HT-29 (cell line): Measurements from ENCODE around the gene ZNF154. TPM values are rescaled to one million over a fixed set of nuclear protein-coding genes. Genes with fewer than 3 reads are reported as not detected.

ENCODE experiments used
- DNase-seq: peaks from one replicate; pipeline ENCODE4 v3.0.0-alpha.2; 2015; ENCODE audit warnings: low spot score
- total RNA-seq: library from RNA; depleted of rRNA; stranded (reverse); fragments of >200 nt; shearing (Covaris generic); gene quantifications from 2 replicates; pipeline ENCODE4 v1.2.3, GENCODE V29; 2014; rRNA removed

The ZNF154 gene
- total RNA-seq, 1 experiment from 2014 or later: not detected

DNA sequence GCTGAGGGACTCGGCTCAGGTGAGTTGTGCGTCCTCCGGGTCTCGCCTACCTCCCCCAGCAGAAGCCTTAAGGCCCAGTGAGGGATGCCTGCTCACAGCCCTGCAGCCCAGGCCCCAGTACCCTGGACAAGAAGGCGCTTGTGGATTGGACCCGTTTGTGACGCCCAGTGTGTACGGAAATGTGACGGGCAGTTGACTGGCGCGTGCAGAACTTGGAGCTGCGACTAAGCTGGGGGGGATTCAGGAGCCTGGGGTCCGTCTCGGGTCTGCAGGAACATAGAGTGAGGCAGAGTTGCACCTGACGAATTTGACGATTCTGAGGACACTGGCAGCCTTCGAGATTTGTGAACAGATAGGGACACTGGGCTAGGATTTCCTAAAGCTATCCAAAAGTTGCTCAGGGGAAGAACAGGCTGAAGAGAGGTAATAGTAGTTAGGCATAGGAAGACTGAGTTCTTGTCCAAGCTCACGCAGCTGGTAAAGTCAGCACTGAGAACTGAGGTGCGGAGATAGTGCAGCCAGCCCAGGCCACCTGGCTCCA, 26.7 kb downstream of the ZNF154 start:
- DNase-seq: no peak

DNA sequence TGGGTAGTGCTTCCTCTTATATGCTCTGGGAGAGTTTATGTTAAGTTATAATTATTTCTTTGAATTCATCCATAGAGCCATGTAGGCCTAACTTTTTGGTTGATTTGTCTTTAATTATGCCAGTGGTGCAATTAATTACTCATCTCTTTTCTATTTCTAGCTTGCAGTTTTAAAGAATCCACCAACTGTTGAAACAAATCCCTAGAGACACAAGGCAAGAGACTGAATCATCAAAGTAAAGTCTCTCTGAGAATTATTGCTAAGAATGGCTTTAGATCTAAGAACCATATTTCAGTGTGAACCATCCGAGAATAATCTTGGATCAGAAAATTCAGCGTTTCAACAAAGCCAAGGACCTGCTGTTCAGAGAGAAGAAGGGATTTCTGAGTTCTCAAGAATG, 33.1 kb downstream of the ZNF154 start:
- no peak for DNase-seq

DNA sequence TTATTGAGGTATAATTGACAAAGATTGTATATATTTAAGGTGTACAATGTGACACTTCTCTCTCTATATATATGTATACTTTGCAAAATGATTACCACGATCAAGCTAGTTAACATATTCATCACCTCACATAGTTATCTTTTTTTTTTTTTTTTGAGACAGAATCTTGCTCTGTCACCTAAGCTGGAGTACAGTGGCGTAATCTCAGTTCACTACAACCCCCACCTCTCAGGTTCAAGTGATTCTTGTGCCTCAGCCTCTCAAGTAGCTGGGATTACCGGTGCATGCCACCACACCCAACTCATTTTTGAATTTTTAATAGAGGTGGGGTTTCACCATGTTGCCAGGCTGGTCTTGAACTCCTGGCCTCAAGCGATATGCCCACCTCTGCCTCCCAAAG, 36.5 kb downstream of the ZNF154 start:
- no peak for DNase-seq

DNA sequence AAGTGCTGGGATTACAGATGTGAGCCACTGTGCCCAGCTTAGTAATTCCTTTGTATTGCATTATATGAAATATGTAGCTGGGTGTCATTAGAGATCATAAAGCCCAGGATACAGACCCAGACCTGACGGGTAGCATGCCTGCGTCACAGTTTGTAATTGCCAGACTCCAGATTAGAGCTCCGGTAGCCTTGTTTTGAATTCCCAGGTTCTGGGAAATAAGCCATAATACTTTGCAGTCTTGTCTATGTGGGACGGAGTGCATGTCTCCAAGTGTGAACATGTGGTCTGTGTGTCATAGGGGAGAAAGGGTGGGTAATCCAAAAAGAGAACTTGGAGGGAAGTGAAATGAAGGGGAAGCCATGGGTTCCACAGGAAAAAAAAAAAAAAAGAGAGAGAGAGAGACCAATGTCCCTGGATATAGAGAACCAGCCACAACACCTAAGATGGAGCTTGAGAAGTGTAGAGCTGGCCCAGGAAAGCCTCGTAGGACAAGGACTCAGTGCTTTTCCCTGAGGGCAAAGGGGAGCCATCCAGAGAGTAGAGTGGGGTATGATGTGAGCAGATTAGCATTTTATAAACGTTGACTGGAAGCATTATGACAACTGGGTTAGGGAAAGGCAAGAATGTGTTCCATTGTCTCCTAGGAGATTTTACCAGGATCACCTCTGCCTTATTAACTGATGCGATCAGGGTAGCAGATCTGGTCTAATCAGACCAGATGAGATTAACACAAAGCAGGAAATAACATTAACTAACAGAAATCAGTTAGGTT, 37.7 kb downstream of the ZNF154 start:
- DNase-seq: no peak

DNA sequence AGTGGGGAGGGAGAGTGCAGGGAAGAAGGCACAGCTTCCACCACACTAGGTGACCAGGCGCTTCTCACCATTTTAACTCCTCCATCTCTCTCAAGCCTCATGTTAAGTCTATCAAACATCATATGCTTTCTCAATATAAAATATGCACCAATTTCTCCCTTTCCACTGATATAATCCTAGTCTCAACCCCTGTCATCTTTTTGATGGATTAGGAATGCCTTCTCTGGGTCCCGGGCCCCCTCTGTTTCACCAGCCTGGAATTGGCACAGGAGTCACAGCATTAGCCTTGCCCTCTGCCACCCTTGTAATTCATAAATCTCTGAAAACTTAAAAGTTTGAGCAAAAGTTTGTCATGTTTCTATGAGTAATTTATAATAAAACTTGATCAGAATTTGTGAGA, 40.4 kb downstream of the ZNF154 start, which contains the start of gene ZSCAN4:
TSS of gene ZSCAN4 (plus strand) at position 301 of the 400 bp plus-strand sequence. CDS start 7,211 bp downstream, outside the sequence.
- no peak for DNase-seq

- DNase-seq: no peak
Measured at GRCh38 chr19:57667228-57667627, 41.8 kb downstream of the ZNF154 start.

- no peak for DNase-seq
Measured at GRCh38 chr19:57665261-57665806, 43.7 kb downstream of the ZNF154 start.

- peak; percentile 45 for DNase-seq
Measured at GRCh38 chr19:57664269-57665127, 44.5 kb downstream of the ZNF154 start.

DNA sequence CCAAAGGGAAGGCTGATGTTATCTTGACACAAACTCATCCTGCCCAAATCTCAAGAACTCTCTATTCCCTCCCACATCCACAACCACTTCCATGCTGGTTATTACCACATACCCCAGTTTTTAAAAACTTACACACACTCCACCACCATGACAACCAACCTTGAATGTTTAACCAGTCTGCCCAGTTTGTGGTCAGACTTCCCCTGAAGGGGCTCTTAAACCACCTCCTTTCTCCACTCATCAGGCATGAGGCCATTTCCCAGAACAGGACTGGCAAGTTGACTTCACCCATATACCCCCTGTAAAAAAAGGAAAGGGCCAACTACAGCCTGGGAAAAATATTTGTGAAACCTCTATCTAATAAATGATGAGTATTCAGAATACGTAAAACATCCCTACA, 52.7 kb downstream of the ZNF154 start:
- DNase-seq: no peak

- DNase-seq: no peak
Measured at GRCh38 chr19:57655443-57655842, 53.6 kb downstream of the ZNF154 start.

DNA sequence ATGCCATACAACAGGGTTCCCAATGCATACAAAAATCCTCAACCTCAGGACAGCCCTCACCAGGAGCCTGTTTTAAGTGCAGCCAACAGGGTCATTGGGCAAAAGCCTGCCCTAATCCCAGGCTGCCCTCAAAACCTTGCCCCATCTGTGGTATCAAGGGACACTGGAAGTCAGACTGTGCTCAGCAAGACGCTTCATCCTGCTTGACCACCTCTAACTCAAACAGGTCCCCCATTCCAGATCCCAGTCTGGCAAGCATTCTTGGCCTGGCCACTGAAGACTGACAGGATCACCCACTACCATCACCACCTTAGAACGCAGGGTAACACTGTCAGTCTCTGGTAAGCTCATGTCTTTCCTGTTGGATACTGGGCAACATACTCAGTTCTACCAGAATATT, 55.3 kb downstream of the ZNF154 start:
- DNase-seq: no peak

GRCh38 chr19:57651654-57651996, 57.4 kb downstream of the ZNF154 start:
- no peak for DNase-seq

DNA sequence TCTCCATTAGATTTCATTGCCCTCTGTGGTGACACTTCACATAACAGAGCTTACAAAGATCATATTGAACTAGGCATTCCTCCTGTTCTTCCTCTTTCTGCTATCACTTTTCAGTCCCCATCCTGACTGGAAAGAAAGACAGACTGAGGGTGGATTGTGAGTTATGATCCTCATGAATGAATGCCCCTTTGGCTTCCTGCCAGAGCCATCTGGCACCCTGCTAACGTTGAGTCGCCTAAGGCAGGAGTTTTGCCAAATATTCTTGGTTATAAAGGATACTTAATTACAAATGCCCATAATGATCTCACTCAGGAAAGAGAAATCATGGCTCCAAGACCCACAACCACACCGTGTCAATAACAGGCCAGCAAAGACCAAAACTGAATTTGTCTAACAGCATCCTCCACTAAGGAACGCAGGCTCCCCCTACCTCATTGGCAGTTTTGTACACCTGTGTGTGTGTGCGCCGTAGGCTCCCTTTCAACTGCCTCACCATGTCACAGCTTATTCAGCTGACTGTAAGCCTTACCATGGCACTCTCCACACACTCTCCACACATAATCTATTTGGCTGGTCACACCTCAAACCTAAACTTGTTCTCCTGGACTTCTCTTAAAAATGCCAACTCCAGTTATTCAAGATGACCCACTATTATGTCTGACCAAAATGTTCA, 60.5 kb downstream of the ZNF154 start:
- no peak for DNase-seq

Other genes starting within 250 kb of the ZNF154 start
- 0.28 and 0.31 TPM in 2 replicates for gene ZNF772, start 231.6 kb downstream of the ZNF154 start, total RNA-seq
- 8.1 and 19.3 TPM in 2 replicates for gene ZNF419, start 221.5 kb downstream of the ZNF154 start, total RNA-seq
- gene ZNF773, start 209.3 kb downstream of the ZNF154 start, total RNA-seq: 5.3 and 5.5 TPM in 2 replicates
- gene ZNF549, start 181.8 kb downstream of the ZNF154 start, total RNA-seq: not detected in 2 replicates
- 1.1 and 6.1 TPM in 2 replicates for gene ZNF550, start 149.3 kb downstream of the ZNF154 start, total RNA-seq
- 2.5 and 3.1 TPM in 2 replicates for gene ZNF416, start 130.3 kb downstream of the ZNF154 start, total RNA-seq
- 0.23 TPM in 1 of 2 replicates, not detected in the other for gene ZIK1, start 125.1 kb downstream of the ZNF154 start, total RNA-seq
- gene ZNF530, start 109.3 kb downstream of the ZNF154 start, total RNA-seq: 2.7 and 5.7 TPM in 2 replicates
- not detected in 2 replicates for gene ZNF134, start 95.0 kb downstream of the ZNF154 start, total RNA-seq
- gene ZNF211, start 76.0 kb downstream of the ZNF154 start, total RNA-seq: 2.7 and 8.1 TPM in 2 replicates
- gene ZSCAN4, start 40.3 kb downstream of the ZNF154 start, total RNA-seq: not detected in 2 replicates
- 25.5 and 26.5 TPM in 2 replicates for gene ZNF551, start 27.2 kb downstream of the ZNF154 start, total RNA-seq
- gene ZNF671, start 18.4 kb upstream of the ZNF154 start, total RNA-seq: not detected in 2 replicates
- 11.4 and 14.6 TPM in 2 replicates for gene ZNF776, start 37.6 kb upstream of the ZNF154 start, total RNA-seq
- gene ZNF586, start 60.5 kb upstream of the ZNF154 start, total RNA-seq: 18.3 and 18.5 TPM in 2 replicates
- 17.3 and 22.3 TPM in 2 replicates for gene ZNF552, start 105.7 kb upstream of the ZNF154 start, total RNA-seq
- 32.1 and 40.0 TPM in 2 replicates for gene ZNF587B, start 121.1 kb upstream of the ZNF154 start, total RNA-seq
- 33.7 and 39.4 TPM in 2 replicates for gene ZNF587, start 140.7 kb upstream of the ZNF154 start, total RNA-seq
- 8.6 and 11.1 TPM in 2 replicates for gene ZNF814, start 179.8 kb upstream of the ZNF154 start, total RNA-seq
- 9.4 and 9.8 TPM in 2 replicates for gene ZNF417, start 207.4 kb upstream of the ZNF154 start, total RNA-seq
- gene ZNF418, start 226.2 kb upstream of the ZNF154 start, total RNA-seq: not detected in 2 replicates
- not detected in 2 replicates for gene ZNF256, start 238.5 kb upstream of the ZNF154 start, total RNA-seq